Cardiac fibroblast (primary cell): Measurements from ENCODE around the gene KCNE4.

Experiments
- DNase-seq, 2 donors: peaks; one replicate each; pipeline versions ENCODE4 v3.0.0 to v3.0.0-alpha.2; 2010; ENCODE audit warnings: low read depth in 2 of 2
- H3K4me3 ChIP-seq, 2 donors: replicated peaks in 1 of 2; 1 replicate in 1 of 2; 2 replicates in 1 of 2; pipeline ENCODE4 v1.5.1; 2011; ENCODE audit warnings: low read depth in 2 of 2, low read length in 2 of 2, mild to moderate bottlenecking in 2 of 2, moderate library complexity in 1 of 2
- CTCF ChIP-seq: IDR thresholded peaks from one replicate; pipeline ENCODE4 v1.5.1; 2011; ENCODE audit warnings: low read depth, mild to moderate bottlenecking, low read length, inconsistent platforms

The KCNE4 gene

GRCh38 chr2:223056701-223057418 lies 4.9 kb downstream of the KCNE4 start:
- H3K4me3 ChIP-seq = no peak overlapping the region
- peak; percentile 24 to 40 for DNase-seq
- TF ChIP-seq CTCF = no peak

- DNase-seq = peak; percentile 28 to 48
- no peak for TF ChIP-seq CTCF
- no peak overlapping the region for H3K4me3 ChIP-seq
These were observed 5.6 kb downstream of the KCNE4 start for GRCh38 chr2:223057569-223057968.

- no peak overlapping the region for H3K4me3 ChIP-seq
- no peak for TF ChIP-seq CTCF
- peak in 1 of 2 donors; percentile 51 for DNase-seq
These were observed 7.1 kb downstream of the KCNE4 start for GRCh38 chr2:223058952-223059716.

GRCh38 chr2:223060201-223060825 lies 8.3 kb downstream of the KCNE4 start:
- no peak for TF ChIP-seq CTCF
- no peak for DNase-seq
- no peak overlapping the region for H3K4me3 ChIP-seq

- peak in 1 of 2 donors; percentile 74 for DNase-seq
- TF ChIP-seq CTCF = no peak
- no peak overlapping the region for H3K4me3 ChIP-seq
These were observed 10.4 kb downstream of the KCNE4 start for GRCh38 chr2:223062396-223062795.

GRCh38 chr2:223065107-223065506 lies 13.1 kb downstream of the KCNE4 start:
- DNase-seq = no peak
- TF ChIP-seq CTCF = no peak
- H3K4me3 ChIP-seq = no peak overlapping the region
